HCT116 (cell line): ENCODE measurements around the gene GNAI2. TPM values are rescaled to one million over a fixed set of nuclear protein-coding genes. Genes with fewer than 3 reads are reported as not detected.

ENCODE experiments used
- ATAC-seq: fragments of 200-7000 bp; cut with Tn5 transposase; 2 replicates; pipeline ENCODE4 v1.9.1; 2020; ENCODE audit warnings: mild to moderate bottlenecking, moderate library complexity
- BruUV-seq: library from RNA; stranded (reverse); fragments of 400-500 nt; replicated peaks from 2 replicates; lab custom pipeline; 2021; lab: Mats Ljungman, UMichigan
- CTCF ChIA-PET: fragments of 300-600 bp; sonication (Branson Sonifier 250); formaldehyde crosslinking; loops from one replicate; lab custom pipeline; 2021; ENCODE audit warnings: antibody characterized with exemption; lab: Charles Lee
- POLR2A ChIA-PET: fragments of 300-600, 350-600 bp; sonication (Branson Sonifier 250); formaldehyde crosslinking; loops from one replicate; lab custom pipeline; 2021; ENCODE audit warnings: antibody characterized with exemption; lab: Charles Lee
- RAD21 ChIA-PET, 2 experiments: fragments of 300-600 bp; sonication (Branson Sonifier 250); formaldehyde crosslinking; loops; one replicate each; lab custom pipeline; 2023; ENCODE audit warnings: low total read pairs in 2 of 2; ENCODE audit not compliant: uncharacterized antibody in 2 of 2, unreplicated experiment in 2 of 2, low non-redundant PET in 1 of 2; lab: Charles Lee
- DNase-seq: peaks from one replicate; pipeline ENCODE4 v3.0.0-alpha.2; 2010; ENCODE audit warnings: low read depth, low spot score
- H2AFZ ChIP-seq: fragments of 200-600 bp; shearing (Covaris generic), sonication (generic); 2 replicates; pipeline ENCODE4 v1.6.1; 2017; ENCODE audit warnings: low read depth, mixed run types, mixed read lengths, antibody characterized with exemption, low read length; ENCODE audit not compliant: poor library complexity, severe bottlenecking
- H3K27ac ChIP-seq: 2 replicates; pipeline ENCODE4 v1.5.1; 2012; ENCODE audit warnings: low read depth, low read length
- H3K27me3 ChIP-seq: fragments of 200-600 bp; sonication (generic); 2 replicates; pipeline ENCODE4 v1.6.1; 2016; ENCODE audit warnings: mixed run types, low read length, mixed read lengths; ENCODE audit not compliant: insufficient read depth
- H3K36me3 ChIP-seq, 2 experiments: fragments of 200-500 bp in 1 of 2; fragments of 200-600 bp in 1 of 2; sonication (Bioruptor generic) in 1 of 2; sonication (generic) in 1 of 2; 2 replicates each; pipeline versions ENCODE4 v1.5.1 to v1.6.1; 2014 to 2016; ENCODE audit warnings: low read length in 2 of 2, inconsistent platforms in 1 of 2, mixed read lengths in 1 of 2, mixed run types in 1 of 2; ENCODE audit not compliant: insufficient read depth in 2 of 2, control insufficient read depth in 1 of 2
- H3K4me1 ChIP-seq, 2 experiments: fragments of 200-600 bp in 1 of 2; sonication (generic) in 1 of 2; 2 replicates each; pipeline versions ENCODE4 v1.5.1 to v1.6.1; 2012 to 2017; ENCODE audit warnings: low read length in 2 of 2, inconsistent platforms in 1 of 2, mild to moderate bottlenecking in 1 of 2, mixed read lengths in 1 of 2, mixed run types in 1 of 2, moderate library complexity in 1 of 2; ENCODE audit not compliant: insufficient read depth in 2 of 2, control insufficient read depth in 1 of 2
- H3K4me2 ChIP-seq: fragments of 200-600 bp; sonication (generic); 2 replicates; pipeline ENCODE4 v1.6.1; 2017; ENCODE audit warnings: mixed run types, low read length, mixed read lengths
- H3K4me3 ChIP-seq, 2 experiments: fragments of 200-600 bp in 1 of 2; sonication (generic) in 1 of 2; replicated peaks in 1 of 2; 2 replicates each; pipeline ENCODE4 v1.5.1; 2011 to 2016; ENCODE audit warnings: low read length in 2 of 2, control low read depth in 1 of 2, low read depth in 1 of 2, mild to moderate bottlenecking in 1 of 2, mixed read lengths in 1 of 2, mixed run types in 1 of 2
- H3K79me2 ChIP-seq: fragments of 200-600 bp; sonication (generic); 2 replicates; pipeline ENCODE4 v1.6.1; 2017; ENCODE audit warnings: mild to moderate bottlenecking, mixed run types, low read length, moderate library complexity, mixed read lengths; ENCODE audit not compliant: insufficient read depth
- H3K9ac ChIP-seq: fragments of 200-600 bp; sonication (generic); 2 replicates; pipeline ENCODE4 v1.6.1; 2016; ENCODE audit warnings: low read length, mixed read lengths
- H3K9me2 ChIP-seq: fragments of 200-600 bp; sonication (generic), shearing (Covaris generic); 2 replicates; pipeline ENCODE4 v1.6.1; 2017; ENCODE audit warnings: mixed run types, mild to moderate bottlenecking, moderate library complexity; ENCODE audit not compliant: insufficient read depth
- H3K9me3 ChIP-seq, 2 experiments: fragments of 200-500 bp in 1 of 2; fragments of 200-600 bp in 1 of 2; sonication (Bioruptor generic) in 1 of 2; sonication (generic) in 1 of 2; 2 replicates each; pipeline ENCODE4 v1.6.1; 2014 to 2017; ENCODE audit warnings: low read length in 2 of 2, mixed read lengths in 2 of 2, inconsistent platforms in 1 of 2, low read depth in 1 of 2, mild to moderate bottlenecking in 1 of 2, mixed run types in 1 of 2, moderate library complexity in 1 of 2; ENCODE audit not compliant: control insufficient read depth in 1 of 2, insufficient read depth in 1 of 2
- H4K20me1 ChIP-seq: fragments of 200-600 bp; sonication (generic), shearing (Covaris generic); 2 replicates; pipeline ENCODE4 v1.6.1; 2017; ENCODE audit warnings: mixed run types, mild to moderate bottlenecking, moderate library complexity; ENCODE audit not compliant: insufficient read depth
- CBX3 ChIP-seq: IDR thresholded peaks from 2 replicates; pipeline ENCODE4 v1.6.1; 2012; ENCODE audit warnings: low read depth
- CEBPB ChIP-seq: IDR thresholded peaks from 2 replicates; pipeline ENCODE4 v1.6.1; 2012; ENCODE audit warnings: low read depth
- FOSL1 ChIP-seq: IDR thresholded peaks from 2 replicates; pipeline ENCODE4 v1.6.1; 2012; ENCODE audit warnings: low read depth
- intact Hi-C: fragments of 100-400 bp; cut with micrococcal nuclease; formaldehyde crosslinking; loops from 2 replicates; pipeline ENCODE4 v1.10.0; 2022
- total RNA-seq: library from RNA; stranded (reverse); gene quantifications from one replicate; pipeline ENCODE4 v1.2.1, GENCODE V29; 2021; ENCODE audit not compliant: unreplicated experiment
- TF ChIP-seq, protein P1 (sequence below): IDR thresholded peaks from 2 replicates; pipeline ENCODE4 v1.6.1; 2012
- TF ChIP-seq, protein P2 (sequence below): IDR thresholded peaks from 2 replicates; pipeline ENCODE4 v1.6.1; 2012; ENCODE audit warnings: low read depth

GNAI2 gene
- total RNA-seq, 1 experiment from 2014 or later = 170 TPM

DNA sequence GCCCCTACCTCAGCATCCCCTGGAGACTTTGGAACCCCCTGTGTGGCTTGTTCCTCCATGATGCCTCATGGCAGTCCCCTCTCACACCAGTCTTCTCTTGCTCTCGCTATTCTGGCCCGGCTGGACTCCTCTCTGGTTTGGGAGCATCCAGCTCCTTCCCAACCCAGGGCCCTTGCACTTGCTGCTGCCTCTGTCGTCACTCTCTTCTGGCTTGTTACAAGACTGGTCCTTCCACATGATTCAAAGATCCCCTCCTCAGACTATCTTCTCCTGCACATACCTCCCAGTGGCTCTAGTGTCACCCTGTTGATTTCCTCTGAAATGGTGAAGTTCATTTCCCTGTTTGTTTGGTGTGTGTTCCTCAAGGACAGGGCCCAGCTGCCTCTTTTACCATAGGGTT is 6.5 kb upstream of the GNAI2 start:
- Histone ChIP-seq H3K9me3 (no peaks in the 10 kb centered on the region), H3K4me3 (no peak overlapping the region), H3K9ac (no peak overlapping the region), H3K4me1 (peaks cover 18 to 48% of the 10 kb centered on the region in 2 experiments), H4K20me1 (no peaks in the 10 kb centered on the region), H3K36me3 (no peaks in the 10 kb centered on the region), H3K27ac (peak overlapping the region; percentile 87), H3K27me3 (no peaks in the 10 kb centered on the region), H3K79me2 (no peaks in the 10 kb centered on the region), H3K9me2 (no peaks in the 10 kb centered on the region), H3K4me2 (no peak overlapping the region), H2AFZ (no peak overlapping the region)
- ChIA-PET RAD21 (no interaction called here), POLR2A (interaction anchor here (1.5 kb wide), 1 partner anchor 17 kb away, joined by 4 read pairs; no protein-coding TSS in a partner anchor), CTCF (interaction anchor here (1.1 kb wide), 1 partner anchor 17 kb away, joined by 3 read pairs; no protein-coding TSS in a partner anchor)
- intact Hi-C loops = no loop called here
- DNase-seq (no peak), ATAC-seq (no peak)
- BruUV-seq = no TSS peak
- TF ChIP-seq CBX3 (no peak), FOSL1 (no peak), CEBPB (no peak)
- TF ChIP-seq, protein P1, sequence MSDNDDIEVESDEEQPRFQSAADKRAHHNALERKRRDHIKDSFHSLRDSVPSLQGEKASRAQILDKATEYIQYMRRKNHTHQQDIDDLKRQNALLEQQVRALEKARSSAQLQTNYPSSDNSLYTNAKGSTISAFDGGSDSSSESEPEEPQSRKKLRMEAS = no peak
- TF ChIP-seq, protein P2, sequence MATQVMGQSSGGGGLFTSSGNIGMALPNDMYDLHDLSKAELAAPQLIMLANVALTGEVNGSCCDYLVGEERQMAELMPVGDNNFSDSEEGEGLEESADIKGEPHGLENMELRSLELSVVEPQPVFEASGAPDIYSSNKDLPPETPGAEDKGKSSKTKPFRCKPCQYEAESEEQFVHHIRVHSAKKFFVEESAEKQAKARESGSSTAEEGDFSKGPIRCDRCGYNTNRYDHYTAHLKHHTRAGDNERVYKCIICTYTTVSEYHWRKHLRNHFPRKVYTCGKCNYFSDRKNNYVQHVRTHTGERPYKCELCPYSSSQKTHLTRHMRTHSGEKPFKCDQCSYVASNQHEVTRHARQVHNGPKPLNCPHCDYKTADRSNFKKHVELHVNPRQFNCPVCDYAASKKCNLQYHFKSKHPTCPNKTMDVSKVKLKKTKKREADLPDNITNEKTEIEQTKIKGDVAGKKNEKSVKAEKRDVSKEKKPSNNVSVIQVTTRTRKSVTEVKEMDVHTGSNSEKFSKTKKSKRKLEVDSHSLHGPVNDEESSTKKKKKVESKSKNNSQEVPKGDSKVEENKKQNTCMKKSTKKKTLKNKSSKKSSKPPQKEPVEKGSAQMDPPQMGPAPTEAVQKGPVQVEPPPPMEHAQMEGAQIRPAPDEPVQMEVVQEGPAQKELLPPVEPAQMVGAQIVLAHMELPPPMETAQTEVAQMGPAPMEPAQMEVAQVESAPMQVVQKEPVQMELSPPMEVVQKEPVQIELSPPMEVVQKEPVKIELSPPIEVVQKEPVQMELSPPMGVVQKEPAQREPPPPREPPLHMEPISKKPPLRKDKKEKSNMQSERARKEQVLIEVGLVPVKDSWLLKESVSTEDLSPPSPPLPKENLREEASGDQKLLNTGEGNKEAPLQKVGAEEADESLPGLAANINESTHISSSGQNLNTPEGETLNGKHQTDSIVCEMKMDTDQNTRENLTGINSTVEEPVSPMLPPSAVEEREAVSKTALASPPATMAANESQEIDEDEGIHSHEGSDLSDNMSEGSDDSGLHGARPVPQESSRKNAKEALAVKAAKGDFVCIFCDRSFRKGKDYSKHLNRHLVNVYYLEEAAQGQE = no peak
